H9 (cell line): ENCODE data around the gene PCYT2. TPM values are rescaled to one million over a fixed set of nuclear protein-coding genes. Genes with fewer than 3 reads are reported as not detected.

Source experiments
- DNase-seq: peaks from one replicate; pipeline ENCODE4 v3.0.0-alpha.2; 2017
- H2AFZ ChIP-seq: one replicate; pipeline ENCODE4 v1.6.1; 2013; ENCODE audit warnings: mild to moderate bottlenecking, low read length, control low read depth, moderate library complexity
- H2AK5ac ChIP-seq: 2 replicates; pipeline ENCODE4 v1.6.1; 2013; ENCODE audit warnings: low read length, control low read depth, mixed read lengths; ENCODE audit not compliant: insufficient read length
- H2BK120ac ChIP-seq: one replicate; pipeline ENCODE4 v1.6.1; 2013; ENCODE audit warnings: low read depth, mild to moderate bottlenecking, low read length, control low read depth, inconsistent platforms; ENCODE audit not compliant: poor library complexity, severe bottlenecking
- H2BK12ac ChIP-seq: 2 replicates; pipeline ENCODE4 v1.6.1; 2013; ENCODE audit warnings: low read length, control low read depth, mixed read lengths, low read depth; ENCODE audit not compliant: insufficient read length
- H2BK15ac ChIP-seq: 2 replicates; pipeline ENCODE4 v1.6.1; 2013; ENCODE audit warnings: low read depth, low read length, control low read depth
- H2BK20ac ChIP-seq: one replicate; pipeline ENCODE4 v1.6.1; 2013; ENCODE audit warnings: low read depth, mild to moderate bottlenecking, low read length, control low read depth, inconsistent platforms; ENCODE audit not compliant: poor library complexity, severe bottlenecking
- H2BK5ac ChIP-seq: 2 replicates; pipeline ENCODE4 v1.6.1; 2013; ENCODE audit warnings: low read length, control low read depth, mixed read lengths; ENCODE audit not compliant: insufficient read length
- H3K14ac ChIP-seq: 2 replicates; pipeline ENCODE4 v1.6.1; 2013; ENCODE audit warnings: low read length, control low read depth; ENCODE audit not compliant: insufficient read depth
- H3K18ac ChIP-seq: 2 replicates; pipeline ENCODE4 v1.6.1; 2013; ENCODE audit warnings: low read depth, mild to moderate bottlenecking, mixed read lengths, low read length, control low read depth; ENCODE audit not compliant: insufficient read length
- H3K23ac ChIP-seq: 2 replicates; pipeline ENCODE4 v1.6.1; 2013; ENCODE audit warnings: low read length, control low read depth, mixed read lengths, low read depth; ENCODE audit not compliant: insufficient read length
- H3K23me2 ChIP-seq: 2 replicates; pipeline ENCODE4 v1.6.1; 2013; ENCODE audit warnings: low read depth, mild to moderate bottlenecking, mixed read lengths, low read length, control low read depth; ENCODE audit not compliant: insufficient read length, poor library complexity, severe bottlenecking
- H3K27ac ChIP-seq: 2 replicates; pipeline ENCODE4 v1.5.1; 2013; ENCODE audit warnings: low read length, control low read depth, mixed read lengths, low read depth; ENCODE audit not compliant: insufficient read length
- H3K27me3 ChIP-seq: 2 replicates; pipeline ENCODE4 v1.6.1; 2013; ENCODE audit warnings: low read length, control low read depth, inconsistent platforms; ENCODE audit not compliant: insufficient read depth
- H3K4ac ChIP-seq: 2 replicates; pipeline ENCODE4 v1.6.1; 2013; ENCODE audit warnings: low read depth, mild to moderate bottlenecking, control low read depth, inconsistent platforms, low read length, moderate library complexity
- H3K4me1 ChIP-seq: 2 replicates; pipeline ENCODE4 v1.6.1; 2013; ENCODE audit warnings: low read length, control low read depth, inconsistent platforms; ENCODE audit not compliant: insufficient read depth
- H3K4me2 ChIP-seq: 2 replicates; pipeline ENCODE4 v1.6.1; 2013; ENCODE audit warnings: low read length, control low read depth, mixed read lengths; ENCODE audit not compliant: insufficient read length, insufficient read depth
- H3K56ac ChIP-seq: 2 replicates; pipeline ENCODE4 v1.6.1; 2013; ENCODE audit warnings: low read depth, mild to moderate bottlenecking, mixed read lengths, low read length, control low read depth; ENCODE audit not compliant: insufficient read length
- H3K79me1 ChIP-seq: 2 replicates; pipeline ENCODE4 v1.6.1; 2013; ENCODE audit warnings: low read depth, mild to moderate bottlenecking, moderate library complexity, low read length, control low read depth, inconsistent platforms; ENCODE audit not compliant: insufficient read depth, poor library complexity, severe bottlenecking
- H3K79me2 ChIP-seq: 2 replicates; pipeline ENCODE4 v1.6.1; 2013; ENCODE audit warnings: low read length, control low read depth, inconsistent platforms; ENCODE audit not compliant: insufficient read depth
- H3K9ac ChIP-seq: 2 replicates; pipeline ENCODE4 v1.6.1; 2013; ENCODE audit warnings: low read length, control low read depth, mixed read lengths; ENCODE audit not compliant: insufficient read length; ENCODE audit errors: extremely low read depth
- H3K9me3 ChIP-seq: one replicate; pipeline ENCODE4 v1.6.1; 2013; ENCODE audit warnings: low read depth, low read length, inconsistent platforms; ENCODE audit not compliant: control insufficient read depth
- H3T11ph ChIP-seq: one replicate; pipeline ENCODE4 v1.6.1; 2013; ENCODE audit warnings: mild to moderate bottlenecking, low read length, control low read depth, inconsistent platforms
- H4K20me1 ChIP-seq: one replicate; pipeline ENCODE4 v1.6.1; 2013; ENCODE audit not compliant: control insufficient read depth, insufficient read length, insufficient read depth
- H4K5ac ChIP-seq: 2 replicates; pipeline ENCODE4 v1.6.1; 2013; ENCODE audit warnings: low read depth, mild to moderate bottlenecking, mixed read lengths, low read length, control low read depth; ENCODE audit not compliant: insufficient read length
- H4K8ac ChIP-seq: replicated peaks from 2 replicates; pipeline ENCODE4 v1.6.1; 2013; ENCODE audit warnings: low read length, control low read depth, mixed read lengths, low read depth; ENCODE audit not compliant: insufficient read length
- H4K91ac ChIP-seq: 2 replicates; pipeline ENCODE4 v1.6.1; 2013; ENCODE audit warnings: low read depth, mild to moderate bottlenecking, moderate library complexity, mixed read lengths, low read length, control low read depth; ENCODE audit not compliant: insufficient read length
- H3K27ac Mint-ChIP-seq, 3 experiments: 2 replicates in 2 of 3; 3 replicates in 1 of 3; pipeline ENCODE4 v1.8.0; 2020 to 2021; ENCODE audit warnings: mixed read lengths in 3 of 3, mild to moderate bottlenecking in 1 of 3, moderate library complexity in 1 of 3
- H3K27me3 Mint-ChIP-seq: 2 replicates; pipeline ENCODE4 v1.8.0; 2021; ENCODE audit warnings: low read depth, mild to moderate bottlenecking, moderate library complexity, mixed read lengths
- H3K36me3 Mint-ChIP-seq, 3 experiments: 2 replicates in 2 of 3; 3 replicates in 1 of 3; pipeline ENCODE4 v1.8.0; 2020 to 2021; ENCODE audit warnings: low read depth in 3 of 3, mixed read lengths in 3 of 3; ENCODE audit not compliant: insufficient read depth in 1 of 3
- H3K4me1 Mint-ChIP-seq, 2 experiments: 2 replicates each; pipeline ENCODE4 v1.8.0; 2020; ENCODE audit warnings: mixed read lengths in 2 of 2
- H3K4me3 Mint-ChIP-seq, 2 experiments: 2 replicates in 1 of 2; 3 replicates in 1 of 2; pipeline ENCODE4 v1.8.0; 2020 to 2021; ENCODE audit warnings: mild to moderate bottlenecking in 2 of 2, mixed read lengths in 2 of 2, moderate library complexity in 1 of 2
- H3K9me3 Mint-ChIP-seq, 2 experiments: 2 replicates in 1 of 2; 3 replicates in 1 of 2; pipeline ENCODE4 v1.8.0; 2020; ENCODE audit warnings: mild to moderate bottlenecking in 2 of 2, mixed read lengths in 2 of 2, moderate library complexity in 1 of 2
- CTCF ChIP-seq: fragments of 200-600 bp; sonication (generic); conservative IDR thresholded peaks from 3 replicates; pipeline ENCODE4 v1.8.0; 2021; ENCODE audit warnings: antibody characterized with exemption, mild to moderate bottlenecking
- WGBS: extraction: QIAGEN DNeasy Blood & Tissue Kit; methylation state at CpG from one replicate; pipeline ENCODE4 v1.1.7; 2013; ENCODE audit warnings: missing lambda C conversion rate, low lambda C conversion rate, mixed read lengths; ENCODE audit not compliant: insufficient read length; ENCODE audit errors: extremely low coverage; 5-methylcytosine and 5-hydroxymethylcytosine counted together
- total RNA-seq: library from RNA; stranded (reverse); gene quantifications from 2 replicates; pipeline ENCODE4 v1.2.1, GENCODE V29; 2021

PCYT2 gene
- total RNA-seq, 1 experiment from 2014 or later: 24.5 TPM

GRCh38 chr17:81931557-81932332 is 20.5 kb upstream of the PCYT2 start:
- Histone ChIP-seq H2BK120ac (no peak overlapping the region), H3K4me2 (no peak overlapping the region), H3T11ph (no peak overlapping the region), H4K91ac (no peak overlapping the region), H3K9ac (no peak overlapping the region), H2BK5ac (no peak overlapping the region), H3K79me2 (peaks cover 2% of the 10 kb centered on the region; the same call in 1 of the 2 replicates), H3K56ac (no peak overlapping the region), H3K27me3 (no peaks in the 10 kb centered on the region; the same call in 1 of the 2 replicates), H3K23me2 (peaks cover 5% of the 10 kb centered on the region), H3K4ac (no peak overlapping the region), H4K5ac (no peak overlapping the region), H3K9me3 (no peaks in the 10 kb centered on the region), H3K27ac (no peak overlapping the region), H3K23ac (no peak overlapping the region), H2BK20ac (no peak overlapping the region), H2BK15ac (no peak overlapping the region), H3K79me1 (peaks cover 3% of the 10 kb centered on the region), H3K18ac (no peak overlapping the region), H4K8ac (no peak overlapping the region), H2BK12ac (no peak overlapping the region), H2AFZ (no peak overlapping the region), H3K14ac (no peak overlapping the region), H2AK5ac (no peak overlapping the region), H4K20me1 (peaks cover 4% of the 10 kb centered on the region), H3K4me1 (no peaks in the 10 kb centered on the region)
- TF ChIP-seq CTCF: no peak
- Mint-ChIP-seq H3K27ac (peak overlapping the region in 1 of 3 experiments; percentile 89; a peak in 2 of 7 replicates), H3K4me1 (peaks cover 2 to 15% of the 10 kb centered on the region in 2 experiments; a peak in 3 of 4 replicates), H3K9me3 (no peaks in the 10 kb centered on the region), H3K4me3 (peak overlapping the region in 1 of 2 experiments; percentile 26; a peak in 2 of 5 replicates), H3K36me3 (peaks cover 3 to 32% (median 21%) of the 10 kb centered on the region in 3 experiments; a peak in 6 of 7 replicates), H3K27me3 (peaks cover 20% of the 10 kb centered on the region)
- DNase-seq: no peak
- no CpG with 5 or more reads among the region's 15 CpGs for WGBS
